ENCODE data around the gene HGFAC. TPM values are rescaled to one million over a fixed set of nuclear protein-coding genes. Genes with fewer than 3 reads are reported as not detected.
"Not testable (repeated sequence)": the region's sequence is repeated elsewhere in the genome, so short reads cannot be mapped to it uniquely, and the experiment has no call there.

Gene HGFAC
- total RNA-seq, 1 experiment from 2014 or later, result 0.42 TPM

DNA sequence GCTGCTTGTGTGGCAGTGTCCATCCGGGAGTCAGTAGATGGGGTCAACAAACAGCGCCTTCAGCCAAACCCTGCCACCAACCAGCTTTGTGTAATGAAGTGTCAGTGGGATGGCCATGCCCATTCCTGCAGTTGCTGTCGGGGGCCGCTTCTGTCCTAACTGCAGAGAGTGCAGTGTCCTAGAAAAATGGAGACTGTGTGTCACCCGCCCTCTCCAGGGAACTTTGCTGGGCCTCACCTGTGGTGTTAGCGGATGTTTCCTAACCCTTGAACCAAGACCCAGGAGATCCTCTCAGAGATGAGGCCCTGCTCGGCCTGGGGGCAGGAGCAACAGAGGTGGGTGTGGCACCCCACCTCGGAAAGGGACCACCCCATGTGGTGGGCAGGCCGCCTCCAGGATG lies 35.3 kb upstream of the HGFAC start:
- Histone ChIP-seq H3K27me3 (replicated peaks) (no peaks in the 10 kb centered on the region), H3K27ac (no peak overlapping the region), H3K9me3 (replicated peaks) (no peaks in the 10 kb centered on the region), H3K4me1 (replicated peaks) (peaks cover 27% of the 10 kb centered on the region), H3K36me3 (peaks cover 33% of the 10 kb centered on the region), H3K4me3 (no peak overlapping the region)
- no peak for DNase-seq (ENCODE audit: low read depth in 1 of 2, low spot score in 2 of 2)

DNA sequence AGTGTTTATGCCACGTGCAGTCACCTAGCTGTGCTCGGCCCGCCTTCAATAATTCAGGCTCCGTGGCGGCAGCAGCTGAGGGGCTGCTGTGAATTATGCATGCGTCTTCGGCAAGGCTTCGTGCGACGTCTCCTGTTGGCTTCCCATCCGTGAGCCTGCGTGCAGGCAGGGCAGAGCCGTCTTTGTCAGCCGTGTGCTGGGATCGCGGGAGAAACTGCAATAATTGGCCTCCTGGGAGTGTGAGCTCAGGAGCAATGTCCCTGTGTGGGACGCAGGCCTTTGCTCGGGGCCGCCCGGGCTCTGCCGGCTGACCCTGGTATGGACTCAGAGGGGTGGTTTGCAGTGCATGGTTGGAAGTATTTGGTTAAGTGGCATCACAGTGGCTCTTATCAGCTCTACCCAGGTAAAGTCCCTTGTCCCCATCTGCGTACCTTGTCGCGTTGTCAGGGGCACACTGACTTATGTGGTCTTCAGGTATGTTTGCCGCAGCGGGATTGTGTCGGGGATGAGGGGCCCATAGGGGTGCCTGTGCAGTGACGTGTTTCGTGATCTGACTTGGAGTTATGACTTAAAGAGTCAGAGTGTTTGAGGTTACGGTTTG lies 34.5 kb upstream of the HGFAC start:
- DNase-seq (ENCODE audit: low read depth in 1 of 2, low spot score in 2 of 2), result no peak
- Histone ChIP-seq H3K27ac (no peak overlapping the region), H3K9me3 (replicated peaks) (no peaks in the 10 kb centered on the region), H3K36me3 (peaks cover 33% of the 10 kb centered on the region), H3K4me3 (no peak overlapping the region), H3K27me3 (replicated peaks) (no peaks in the 10 kb centered on the region), H3K4me1 (replicated peaks) (peaks cover 18% of the 10 kb centered on the region)

DNA sequence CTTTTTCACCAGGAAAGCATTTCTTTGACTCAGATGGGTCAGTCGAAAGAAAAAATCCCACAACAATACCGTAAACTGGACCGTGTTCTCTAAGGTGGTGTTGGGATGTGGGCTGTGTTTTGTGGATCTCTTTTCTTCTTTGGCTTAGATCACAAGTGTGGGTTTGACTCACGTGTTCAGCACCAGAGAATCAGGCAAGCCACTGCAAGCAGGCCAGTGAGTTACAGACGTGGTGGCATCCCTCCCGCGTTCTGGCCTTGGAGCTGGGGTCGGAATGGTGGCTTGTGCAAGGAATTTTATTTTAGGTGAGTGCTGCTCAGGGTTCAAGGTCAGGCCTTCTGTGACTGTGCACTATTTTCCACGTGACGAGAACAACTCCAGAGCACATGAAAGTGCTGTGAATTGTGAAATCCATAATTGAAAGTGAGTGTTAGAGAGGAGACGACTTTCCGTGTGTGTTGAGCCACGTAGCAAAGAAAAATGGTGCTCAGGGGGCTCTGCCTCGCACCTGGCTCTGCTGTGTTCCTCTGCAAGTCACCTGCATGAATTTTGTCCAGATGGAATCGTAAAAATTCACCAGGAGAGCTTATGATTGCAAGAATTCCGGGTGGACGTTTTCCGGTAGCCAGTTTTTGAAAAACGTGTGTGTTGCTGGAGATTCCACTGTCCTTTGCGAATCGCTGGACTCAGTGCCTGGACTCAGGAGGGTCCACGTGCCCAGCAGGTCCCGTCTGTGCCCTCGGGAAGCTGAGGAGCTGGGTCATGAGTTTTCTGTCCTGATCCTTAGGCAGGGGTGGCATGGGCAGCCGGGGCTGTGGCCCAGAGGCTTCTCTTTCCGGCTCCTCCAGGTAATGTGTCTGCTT lies 33.6 kb upstream of the HGFAC start:
- H3K36me3 ChIP-seq, result peaks cover 33% of the 10 kb centered on the region
- H3K27me3 ChIP-seq (replicated peaks), result no peaks in the 10 kb centered on the region
- H3K27ac ChIP-seq, result no peak overlapping the region
- no peak for DNase-seq (ENCODE audit: low read depth in 1 of 2, low spot score in 2 of 2)
- H3K4me1 ChIP-seq (replicated peaks), result peaks cover 14% of the 10 kb centered on the region
- H3K4me3 ChIP-seq, result no peak overlapping the region
- no peaks in the 10 kb centered on the region for H3K9me3 ChIP-seq (replicated peaks)

DNA sequence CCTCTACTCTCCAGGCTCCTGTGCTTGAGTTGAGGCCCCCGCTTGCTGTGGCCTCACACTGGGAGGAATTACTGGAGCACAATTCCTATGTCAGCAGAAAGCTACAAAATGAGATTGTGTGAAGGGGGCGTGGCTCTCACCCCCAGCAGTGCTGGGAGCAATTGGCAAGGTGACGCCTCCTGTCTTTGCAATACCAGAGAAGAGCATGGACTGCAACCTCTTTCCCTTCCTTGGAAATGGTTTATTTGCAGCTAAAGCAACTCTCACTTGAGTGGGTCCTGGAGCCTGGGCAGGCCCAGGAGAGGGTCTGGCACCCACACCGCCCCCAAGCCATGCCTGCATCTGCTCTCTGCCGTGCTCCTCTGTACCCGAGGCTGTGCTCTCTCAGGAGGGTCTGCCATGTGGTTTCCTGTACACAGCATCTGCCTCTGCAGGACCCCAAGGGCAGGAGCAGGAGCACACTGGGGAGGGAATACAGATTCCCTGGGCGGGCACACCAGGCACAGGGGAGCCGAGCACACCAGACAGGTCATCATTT lies 32.9 kb upstream of the HGFAC start:
- peaks cover 35% of the 10 kb centered on the region for H3K36me3 ChIP-seq
- no peak overlapping the region for H3K27ac ChIP-seq

DNA sequence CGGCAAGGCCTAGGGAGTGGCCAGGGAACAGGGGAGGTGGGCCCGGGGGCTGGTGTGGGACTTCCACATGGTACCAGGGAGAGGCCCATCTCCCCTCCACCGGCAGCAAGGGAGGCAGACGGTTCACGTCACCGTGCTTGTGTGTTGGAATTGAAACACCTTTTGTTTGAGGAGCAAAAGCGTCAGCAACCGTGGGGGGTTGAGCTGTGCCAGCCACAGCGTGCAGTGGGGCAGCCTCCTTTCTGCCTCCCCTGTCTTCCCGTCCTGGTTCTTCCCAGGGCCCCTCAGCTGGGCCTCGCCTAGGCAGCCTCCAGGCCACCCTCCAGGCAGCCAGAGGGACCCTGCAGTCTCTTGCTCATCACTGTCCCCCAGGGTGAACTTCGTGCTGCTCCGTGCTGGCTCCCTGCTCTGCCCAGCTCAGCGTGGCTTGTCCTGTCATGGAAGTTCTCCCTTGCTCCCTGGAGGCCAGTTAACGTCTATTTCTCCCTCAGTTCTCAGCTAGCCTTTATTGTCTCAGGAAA lies 32.1 kb upstream of the HGFAC start:
- Histone ChIP-seq H3K27me3 (replicated peaks) (no peaks in the 10 kb centered on the region), H3K4me1 (replicated peaks) (no peaks in the 10 kb centered on the region), H3K4me3 (no peak overlapping the region), H3K36me3 (peaks cover 27% of the 10 kb centered on the region), H3K9me3 (replicated peaks) (no peaks in the 10 kb centered on the region), H3K27ac (no peak overlapping the region)
- no peak for DNase-seq (ENCODE audit: low read depth in 1 of 2, low spot score in 2 of 2)

More for the DNA sequence above, 32.9 kb upstream of the HGFAC start:
- Histone ChIP-seq H3K9me3 (replicated peaks) (no peaks in the 10 kb centered on the region), H3K27me3 (replicated peaks) (no peaks in the 10 kb centered on the region), H3K4me1 (replicated peaks) (peaks cover 6% of the 10 kb centered on the region), H3K4me3 (no peak overlapping the region)
- no peak for DNase-seq (ENCODE audit: low read depth in 1 of 2, low spot score in 2 of 2)

DNA sequence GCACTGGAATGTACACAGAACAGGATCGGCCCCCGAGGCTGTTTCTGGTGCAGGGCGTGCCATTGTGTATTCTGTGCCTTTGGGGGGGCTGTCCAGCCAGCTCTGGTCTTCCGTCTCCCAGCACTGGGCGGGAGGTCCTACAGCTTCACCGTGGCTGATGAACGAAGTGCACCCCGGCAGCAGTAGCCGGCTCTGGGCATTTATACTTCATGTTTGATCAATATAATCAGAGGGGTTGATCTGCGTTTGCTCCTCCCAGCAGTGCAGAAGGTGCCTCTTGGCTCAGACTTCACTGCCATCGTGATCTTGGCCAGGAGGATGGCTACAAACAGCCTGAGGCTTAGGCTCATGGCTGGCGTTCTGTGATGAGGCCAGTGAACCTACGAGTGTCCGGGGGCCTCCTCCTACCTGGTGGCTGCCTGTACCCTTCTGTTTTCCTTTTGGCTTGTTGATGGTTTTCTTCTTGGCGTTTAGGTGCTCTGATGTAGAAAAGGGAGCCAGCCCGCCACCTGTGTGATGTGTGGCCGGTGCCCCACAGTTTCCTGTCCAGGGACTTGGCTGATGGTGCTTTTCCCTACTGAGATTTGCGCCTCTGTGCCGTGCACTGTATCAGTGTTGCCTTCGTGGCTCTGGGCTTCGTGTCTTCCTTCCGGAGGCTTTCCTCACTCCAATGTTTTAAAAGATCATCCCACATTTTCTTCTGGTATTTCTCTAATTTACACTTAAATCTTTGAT lies 31.2 kb upstream of the HGFAC start:
- Histone ChIP-seq H3K27me3 (replicated peaks) (no peaks in the 10 kb centered on the region), H3K9me3 (replicated peaks) (no peaks in the 10 kb centered on the region), H3K36me3 (peaks cover 21% of the 10 kb centered on the region), H3K27ac (no peak overlapping the region), H3K4me1 (replicated peaks) (no peaks in the 10 kb centered on the region), H3K4me3 (no peak overlapping the region)
- DNase-seq (ENCODE audit: low read depth in 1 of 2, low spot score in 2 of 2), result no peak

DNA sequence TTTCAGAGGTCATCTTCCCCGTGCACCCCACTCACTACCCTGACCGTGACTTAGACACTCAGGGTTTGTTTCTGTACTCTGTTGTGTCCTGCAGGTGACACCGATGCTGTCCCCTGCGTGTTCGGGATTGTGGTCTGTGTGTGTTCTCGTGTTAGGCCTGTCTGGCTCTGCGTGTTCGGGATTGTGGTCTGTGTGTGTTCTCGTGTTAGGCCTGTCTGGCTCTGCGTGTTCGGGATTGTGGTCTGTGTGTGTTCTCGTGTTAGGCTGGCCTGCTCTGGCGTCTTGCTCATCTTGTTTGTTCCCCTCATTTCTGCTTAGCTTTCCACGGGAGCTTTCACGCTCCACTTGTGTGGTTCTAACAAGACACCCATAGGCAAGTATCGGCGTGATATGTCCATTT lies 30.6 kb upstream of the HGFAC start:
- H3K27me3 ChIP-seq (replicated peaks); H3K4me1 ChIP-seq (replicated peaks); DNase-seq (ENCODE audit: low read depth in 1 of 2, low spot score in 2 of 2); H3K9me3 ChIP-seq (replicated peaks); H3K4me3 ChIP-seq; H3K27ac ChIP-seq: not testable (repeated sequence)
- H3K36me3 ChIP-seq, result peaks cover 28% of the 10 kb centered on the region

DNA sequence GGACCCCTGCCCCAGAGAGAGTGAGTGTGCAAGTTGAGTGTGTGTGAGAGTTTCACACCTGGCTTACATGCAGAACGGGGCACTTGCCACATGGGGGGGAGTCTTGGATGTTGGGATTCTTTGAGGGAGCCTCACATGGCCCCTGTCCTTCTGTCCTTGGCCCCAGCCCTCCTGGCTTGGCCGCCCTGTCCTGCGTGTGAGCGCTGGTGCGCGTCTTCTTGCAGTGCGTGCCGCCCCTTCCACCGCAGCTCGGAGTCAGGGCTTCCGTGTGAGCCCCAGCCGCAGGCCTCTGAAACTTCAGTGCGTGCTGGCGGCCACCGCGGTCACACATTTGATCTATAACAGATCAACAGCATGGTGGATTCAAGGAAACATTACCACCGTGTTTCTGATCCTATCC lies 30.1 kb upstream of the HGFAC start:
- H3K4me3 ChIP-seq, result no peak overlapping the region
- H3K4me1 ChIP-seq (replicated peaks), result no peaks in the 10 kb centered on the region
- no peak overlapping the region for H3K27ac ChIP-seq
- no peaks in the 10 kb centered on the region for H3K27me3 ChIP-seq (replicated peaks)
- no peaks in the 10 kb centered on the region for H3K9me3 ChIP-seq (replicated peaks)
- DNase-seq (ENCODE audit: low read depth in 1 of 2, low spot score in 2 of 2), result no peak
- H3K36me3 ChIP-seq, result peaks cover 32% of the 10 kb centered on the region

DNA sequence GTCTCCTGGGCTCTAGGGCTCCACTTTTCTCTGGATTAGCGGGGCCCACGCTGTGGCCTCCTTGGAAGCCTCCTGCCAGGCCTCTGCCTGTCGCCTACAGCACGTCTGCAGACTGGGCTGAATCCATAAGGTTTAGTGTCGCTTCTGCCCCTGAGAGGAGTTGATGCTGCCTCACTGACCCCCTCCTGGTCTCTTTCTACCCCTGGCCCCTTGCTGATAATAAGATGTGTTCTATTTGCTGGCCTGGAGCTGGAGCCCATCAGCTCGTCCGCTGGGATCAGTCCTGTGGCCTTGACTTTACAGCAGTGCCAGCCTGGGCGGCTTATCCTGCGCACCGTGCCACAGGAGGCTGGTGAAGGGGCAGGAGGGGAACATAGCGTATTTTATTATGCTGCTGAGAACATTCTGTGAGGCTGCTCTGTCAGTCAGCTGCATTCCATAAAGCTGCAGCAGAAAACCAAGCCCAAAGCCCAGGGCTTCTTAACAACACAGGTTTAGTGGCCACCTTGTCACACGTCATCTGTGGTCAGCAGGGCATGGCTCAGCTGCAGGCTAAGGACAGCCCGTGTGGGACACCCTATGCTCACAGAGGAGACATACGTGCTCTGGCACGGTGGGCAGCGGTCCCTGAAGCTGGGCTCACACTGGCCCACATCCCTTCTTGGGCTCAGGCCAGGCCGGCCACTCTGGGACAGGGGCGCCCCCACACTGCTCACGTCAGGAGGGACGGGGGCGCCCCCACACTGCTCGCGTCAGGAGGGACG lies 29.3 kb upstream of the HGFAC start:
- Histone ChIP-seq H3K4me1 (replicated peaks) (no peaks in the 10 kb centered on the region), H3K9me3 (replicated peaks) (no peaks in the 10 kb centered on the region), H3K4me3 (no peak overlapping the region), H3K27me3 (replicated peaks) (no peaks in the 10 kb centered on the region), H3K27ac (no peak overlapping the region), H3K36me3 (peaks cover 36% of the 10 kb centered on the region)
- DNase-seq (ENCODE audit: low read depth in 1 of 2, low spot score in 2 of 2), result no peak

DNA sequence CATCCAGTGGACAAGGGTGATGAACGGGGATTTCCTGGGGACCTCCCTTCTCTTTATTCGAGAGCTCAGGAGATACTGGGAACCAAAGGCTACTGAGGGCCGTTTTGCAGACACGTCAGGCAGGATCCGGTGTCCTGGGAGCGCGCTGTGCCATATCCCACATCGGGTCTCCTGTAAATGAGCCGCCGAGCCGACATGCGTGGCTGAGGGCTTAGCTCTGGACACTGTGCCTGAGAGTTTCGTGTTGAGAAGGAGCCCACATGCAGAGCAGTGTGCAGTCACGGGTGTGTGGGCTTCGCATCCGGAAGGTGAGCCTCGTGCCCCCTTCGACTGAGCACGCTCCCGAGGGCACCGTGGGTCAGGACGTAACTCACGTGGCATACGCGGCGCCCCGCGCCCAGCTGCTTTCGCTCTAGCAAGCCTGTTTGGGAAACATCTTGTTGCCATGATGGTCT lies 28.5 kb upstream of the HGFAC start:
- H3K36me3 ChIP-seq, result peaks cover 40% of the 10 kb centered on the region
- H3K27me3 ChIP-seq (replicated peaks), result no peaks in the 10 kb centered on the region
- no peak overlapping the region for H3K27ac ChIP-seq
- no peak overlapping the region for H3K4me3 ChIP-seq
- no peaks in the 10 kb centered on the region for H3K4me1 ChIP-seq (replicated peaks)
- no peak for DNase-seq (ENCODE audit: low read depth in 1 of 2, low spot score in 2 of 2)
- H3K9me3 ChIP-seq (replicated peaks), result no peaks in the 10 kb centered on the region

DNA sequence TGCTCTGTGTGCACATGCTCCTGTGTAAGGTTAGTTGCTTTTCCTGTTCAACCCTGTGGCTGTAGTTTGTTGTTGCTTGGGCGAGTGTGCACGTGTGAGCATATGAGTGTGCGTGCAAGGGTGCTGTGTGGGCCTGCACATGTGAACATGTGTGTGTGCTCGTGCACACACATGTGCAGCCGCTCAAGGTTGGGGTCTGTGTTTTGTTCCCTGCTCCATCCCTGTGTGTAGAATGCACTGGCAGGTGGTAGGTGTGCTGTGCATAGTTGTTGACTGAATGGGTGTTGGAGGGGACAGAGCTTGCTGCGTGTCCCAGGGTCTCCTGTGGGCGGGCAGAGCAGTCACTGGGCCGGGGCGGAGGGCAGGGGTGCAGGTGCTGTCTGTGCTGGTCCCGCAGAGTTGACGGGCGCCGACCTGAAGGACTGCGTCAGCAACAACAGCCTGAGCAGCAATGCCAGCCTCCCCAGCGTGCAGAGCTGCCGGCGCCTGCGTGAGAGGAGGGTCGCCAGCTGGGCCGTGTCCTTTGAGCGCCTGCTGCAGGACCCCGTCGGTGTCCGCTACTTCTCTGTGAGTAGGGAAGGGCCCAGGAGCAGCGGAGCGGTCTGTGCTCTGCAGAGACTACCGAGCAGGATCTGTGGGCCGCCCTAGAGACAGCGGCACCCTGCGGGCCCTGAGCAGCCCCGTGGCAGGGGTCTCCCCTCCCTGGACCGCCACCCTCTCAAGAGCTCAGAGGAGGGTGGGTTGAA lies 27.9 kb upstream of the HGFAC start:
- peaks cover 42% of the 10 kb centered on the region for H3K36me3 ChIP-seq
- DNase-seq (ENCODE audit: low read depth in 1 of 2, low spot score in 2 of 2), result no peak
- no peaks in the 10 kb centered on the region for H3K9me3 ChIP-seq (replicated peaks)
- H3K27me3 ChIP-seq (replicated peaks), result no peaks in the 10 kb centered on the region
- H3K4me1 ChIP-seq (replicated peaks), result no peaks in the 10 kb centered on the region
- no peak overlapping the region for H3K27ac ChIP-seq
- no peak overlapping the region for H3K4me3 ChIP-seq

DNA sequence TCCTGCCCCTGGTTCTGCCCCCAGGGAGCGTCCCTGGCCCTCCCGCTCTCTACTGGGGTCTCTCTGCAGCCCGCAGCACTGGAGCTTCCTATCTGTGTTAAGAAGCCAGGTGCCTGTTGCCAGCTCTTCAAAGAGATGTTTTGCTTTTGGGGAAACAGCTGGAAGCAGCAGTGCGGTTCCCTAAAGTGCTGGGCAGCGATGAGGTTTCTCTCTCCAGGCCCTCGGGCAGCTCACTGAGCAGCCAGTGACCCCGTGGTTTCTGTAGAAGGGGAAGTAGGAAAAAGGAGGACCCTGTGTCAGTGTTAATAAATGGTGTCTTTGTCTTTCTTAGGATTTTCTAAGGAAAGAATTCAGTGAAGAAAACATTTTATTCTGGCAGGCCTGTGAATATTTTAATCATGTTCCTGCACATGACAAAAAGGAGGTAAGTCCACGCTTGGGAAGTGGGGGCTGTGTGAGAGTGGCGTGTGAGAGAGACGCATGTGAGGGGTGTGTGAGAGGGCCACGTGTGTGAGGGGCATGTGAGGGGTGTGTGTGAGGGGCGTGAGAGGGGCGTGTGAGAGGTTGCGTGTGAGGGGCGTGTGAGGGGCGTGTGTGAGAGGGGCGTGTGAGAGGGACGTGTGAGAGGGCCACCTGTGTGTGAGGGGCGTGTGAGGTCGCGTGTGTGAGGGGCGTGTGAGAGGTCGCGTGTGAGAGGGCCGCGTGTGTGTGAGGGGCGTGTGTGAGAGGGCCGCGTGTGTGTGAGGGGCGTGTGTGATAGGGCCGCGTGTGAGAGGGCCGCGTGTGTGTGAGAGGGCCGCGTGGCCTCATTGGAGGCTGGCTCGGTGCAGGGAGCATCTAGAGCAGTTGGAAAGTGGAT lies 27.1 kb upstream of the HGFAC start:
- Histone ChIP-seq H3K27ac (no peak overlapping the region), H3K36me3 (peaks cover 40% of the 10 kb centered on the region), H3K4me3 (no peak overlapping the region), H3K9me3 (replicated peaks) (no peaks in the 10 kb centered on the region), H3K27me3 (replicated peaks) (no peaks in the 10 kb centered on the region), H3K4me1 (replicated peaks) (no peaks in the 10 kb centered on the region)
- no peak for DNase-seq (ENCODE audit: low read depth in 1 of 2, low spot score in 2 of 2)

Data from SJSA1 (cell line).